ENCODE data around the gene MDH1. TPM values are rescaled to one million over a fixed set of nuclear protein-coding genes. Genes with fewer than 3 reads are reported as not detected.
A peak's percentile ranks its signal among the peaks of the same experiment; 100 is the strongest.
"Not testable (repeated sequence)": the region's sequence is repeated elsewhere in the genome, so short reads cannot be mapped to it uniquely, and the experiment has no call there.

Gene MDH1
- total RNA-seq, 1 experiment from 2014 or later = 221 TPM

DNA sequence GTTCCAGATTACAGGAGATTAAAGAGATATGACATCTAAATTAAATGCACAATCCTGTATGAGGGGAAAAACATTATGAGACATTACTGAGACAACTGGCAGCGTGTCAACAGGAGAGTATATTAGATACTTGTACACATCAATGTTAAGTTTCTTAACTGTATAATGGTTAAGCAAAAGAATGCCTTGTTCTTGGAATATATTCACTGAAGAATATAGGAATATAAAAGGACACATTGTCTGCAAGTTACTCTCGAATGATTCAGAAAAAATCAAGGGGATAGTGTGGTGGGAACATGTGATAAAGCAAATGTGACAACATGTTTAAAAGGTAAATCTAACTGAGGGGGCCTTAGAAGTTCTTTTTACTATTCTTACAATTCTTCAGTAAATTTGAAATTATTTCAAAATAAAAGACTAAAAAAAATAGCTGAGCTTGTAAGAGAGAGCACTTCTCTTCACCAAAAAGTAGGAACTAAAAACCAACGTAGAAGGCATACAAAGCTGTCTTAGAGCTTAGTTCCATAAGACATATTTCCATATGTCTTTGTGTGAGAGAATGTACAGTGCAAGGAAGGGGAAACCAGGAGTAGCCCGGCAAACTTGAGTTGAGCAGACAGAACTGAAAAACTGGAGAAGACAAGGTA is 8.0 kb upstream of the MDH1 start:
- Histone ChIP-seq H3K9me3 (no peaks in the 10 kb centered on the region), H3K27me3 (no peaks in the 10 kb centered on the region), H3K36me3 (no peaks in the 10 kb centered on the region), H3K4me3 (no peak overlapping the region)
- no peak for DNase-seq

DNA sequence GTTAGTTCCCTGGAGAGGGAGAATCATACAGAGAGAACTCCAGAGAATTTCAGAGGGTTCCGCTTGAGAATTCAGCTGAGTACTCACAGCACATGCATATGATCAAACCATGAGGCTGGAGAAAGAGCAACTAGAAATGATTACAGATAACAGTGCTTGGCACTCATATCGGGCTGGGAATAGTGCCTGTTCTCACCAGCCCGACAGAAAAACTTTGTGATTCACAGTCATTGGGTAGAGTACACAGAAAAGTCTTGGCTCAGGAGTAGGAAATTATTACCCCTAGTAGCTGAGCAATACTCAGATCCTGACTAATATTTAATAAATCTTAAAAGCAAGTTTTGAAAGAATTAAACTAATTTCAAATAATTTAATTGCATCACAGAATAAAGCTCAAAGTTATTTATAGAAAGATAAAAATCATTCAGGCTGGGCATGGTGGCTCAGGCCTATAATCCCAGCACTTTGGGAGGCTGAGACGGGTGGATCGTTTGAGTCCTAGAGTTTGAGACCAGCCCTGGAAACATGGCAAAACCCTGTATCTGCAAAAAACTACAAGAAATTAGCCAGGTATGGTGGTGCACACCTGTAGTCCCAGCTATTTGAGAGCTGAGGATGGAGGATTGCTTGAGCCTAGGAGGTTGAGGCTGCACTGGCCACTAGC is 7.3 kb upstream of the MDH1 start:
- Histone ChIP-seq H3K9me3 (no peaks in the 10 kb centered on the region), H3K4me3 (no peak overlapping the region), H3K27me3 (no peaks in the 10 kb centered on the region), H3K36me3 (no peaks in the 10 kb centered on the region)
- peak; percentile 73 for DNase-seq

DNA sequence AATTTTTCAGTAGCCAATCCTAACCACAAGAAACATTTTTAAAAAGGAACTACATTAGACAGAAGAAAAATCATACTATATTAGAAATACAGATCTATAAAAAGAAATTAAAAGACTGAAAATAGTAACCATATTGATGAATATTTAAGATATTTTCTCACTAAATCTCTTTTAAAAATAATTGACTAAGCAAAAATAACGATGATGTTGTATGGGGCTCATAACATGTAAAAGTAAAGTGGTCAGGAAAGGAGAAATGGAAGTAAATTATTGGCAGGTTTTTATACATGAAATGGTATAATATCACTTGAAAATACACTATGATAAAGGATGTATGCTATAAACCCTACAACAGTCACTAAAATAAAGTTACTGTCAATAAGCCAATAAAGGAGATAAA is 5.9 kb upstream of the MDH1 start:
- no peak for DNase-seq
- Histone ChIP-seq H3K36me3 (no peaks in the 10 kb centered on the region), H3K4me3 (no peak overlapping the region), H3K9me3 (no peaks in the 10 kb centered on the region), H3K27me3 (no peaks in the 10 kb centered on the region)

DNA sequence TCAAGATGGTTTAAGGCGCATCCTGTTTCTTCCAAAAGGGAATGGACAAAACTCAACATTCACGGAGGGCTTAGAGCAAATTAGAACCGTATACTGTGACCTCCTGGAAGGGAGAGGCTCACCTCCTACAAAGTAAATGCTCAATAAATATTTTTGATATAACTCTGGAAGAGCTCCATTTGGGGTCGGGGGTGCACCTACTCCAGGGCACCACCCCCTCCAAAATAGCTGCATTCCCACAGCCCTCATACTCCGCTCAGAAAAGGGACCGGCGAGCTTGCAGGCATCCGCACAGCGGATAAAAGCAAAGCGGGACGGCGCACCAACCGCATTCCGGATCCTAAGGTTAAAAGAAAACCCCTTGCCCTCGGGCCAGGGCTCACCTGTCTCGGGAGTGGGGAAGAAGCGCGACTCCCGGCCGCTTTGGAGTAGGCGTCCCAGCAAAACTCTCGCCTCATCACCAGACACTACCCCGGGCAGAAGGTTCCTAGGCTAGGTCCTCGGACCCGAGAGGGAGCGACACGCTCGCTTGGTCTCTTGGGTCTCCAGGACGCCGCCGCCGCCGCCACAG is 864 bp upstream of the MDH1 start:
- no peaks in the 10 kb centered on the region for H3K27me3 ChIP-seq
- H3K9me3 ChIP-seq = no peaks in the 10 kb centered on the region
- DNase-seq = no peak
- H3K4me3 ChIP-seq = peak overlapping the region; percentile 84
- H3K36me3 ChIP-seq = peaks cover 11% of the 10 kb centered on the region

DNA sequence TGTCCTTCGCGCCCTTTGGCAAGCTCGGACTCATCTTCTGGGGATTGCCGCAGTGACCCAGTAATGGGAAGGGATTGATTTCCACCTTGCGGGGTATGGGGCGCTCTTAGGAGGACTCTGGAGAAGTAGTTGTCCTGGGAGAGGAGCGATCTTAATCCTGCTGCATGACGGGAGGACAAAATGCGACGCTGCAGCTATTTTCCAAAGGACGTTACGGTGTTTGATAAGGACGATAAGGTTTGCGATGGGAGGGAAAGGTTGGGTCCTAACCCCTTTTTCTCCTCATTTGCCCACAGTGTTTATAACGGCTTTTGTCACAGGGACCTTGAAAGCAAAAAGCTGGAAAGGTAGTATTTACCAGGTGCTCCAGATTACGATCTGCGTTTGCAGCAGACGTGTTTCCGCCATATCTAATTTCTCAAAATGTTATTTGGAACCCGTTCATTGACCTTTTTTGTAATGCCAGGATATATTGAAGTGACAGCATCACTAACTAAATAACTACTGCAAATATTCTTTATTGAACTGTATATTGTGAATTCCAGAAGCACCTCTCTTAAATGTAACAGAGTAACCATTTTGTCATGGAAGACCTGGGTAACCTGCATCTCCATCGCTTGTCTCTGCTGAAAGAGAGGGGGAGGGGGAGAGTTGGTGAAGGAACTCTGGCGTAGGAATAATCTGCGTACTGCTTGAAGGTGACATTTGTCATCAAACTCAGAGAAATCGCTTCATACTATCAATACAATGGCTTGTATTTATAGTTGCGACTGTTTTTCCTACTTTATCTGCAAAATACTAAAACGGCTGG is 590 bp downstream of the MDH1 start:
- Histone ChIP-seq H3K27me3 (no peaks in the 10 kb centered on the region), H3K36me3 (peaks cover 11% of the 10 kb centered on the region), H3K4me3 (peak overlapping the region; percentile 84), H3K9me3 (no peaks in the 10 kb centered on the region)
- no peak for DNase-seq

DNA sequence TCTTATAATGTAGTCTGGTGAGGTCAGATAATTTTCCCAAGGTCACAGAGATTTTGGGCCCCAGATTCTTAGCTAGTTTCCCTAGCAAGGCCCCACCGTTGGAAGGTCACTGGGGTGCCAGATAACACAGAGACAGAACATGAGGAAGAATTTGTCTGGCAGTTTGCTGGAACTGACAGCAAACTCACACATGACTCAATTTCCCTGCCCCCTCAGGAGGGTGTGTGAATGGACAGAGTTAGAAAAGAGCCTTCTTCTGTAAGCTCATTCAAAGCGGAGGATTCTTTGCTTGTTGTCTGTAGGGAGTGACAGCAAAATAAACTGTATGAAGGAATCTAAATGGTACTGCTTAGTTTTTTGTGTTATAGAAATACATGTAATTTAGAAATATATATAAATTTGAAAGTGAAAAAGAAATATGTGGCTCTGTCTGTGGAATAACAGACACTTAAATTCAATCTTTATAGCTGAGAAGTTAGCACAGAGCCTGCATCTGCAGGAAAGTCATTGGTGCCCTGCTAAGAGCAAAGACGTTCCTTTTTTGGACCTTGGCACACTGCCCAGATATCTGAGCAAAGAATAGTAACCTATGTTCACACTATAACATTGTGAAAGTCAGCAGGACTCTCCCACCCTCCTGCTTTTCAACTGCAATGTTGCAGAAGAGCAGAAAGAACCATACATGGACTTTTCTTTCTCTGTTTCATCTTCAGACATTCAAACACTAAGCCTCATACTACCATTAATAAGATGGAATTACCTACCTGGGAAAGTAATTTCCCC is 2.1 kb downstream of the MDH1 start:
- H3K9me3 ChIP-seq = no peaks in the 10 kb centered on the region
- H3K27me3 ChIP-seq = no peaks in the 10 kb centered on the region
- peaks cover 24% of the 10 kb centered on the region for H3K36me3 ChIP-seq
- DNase-seq = no peak
- H3K4me3 ChIP-seq = no peak overlapping the region

DNA sequence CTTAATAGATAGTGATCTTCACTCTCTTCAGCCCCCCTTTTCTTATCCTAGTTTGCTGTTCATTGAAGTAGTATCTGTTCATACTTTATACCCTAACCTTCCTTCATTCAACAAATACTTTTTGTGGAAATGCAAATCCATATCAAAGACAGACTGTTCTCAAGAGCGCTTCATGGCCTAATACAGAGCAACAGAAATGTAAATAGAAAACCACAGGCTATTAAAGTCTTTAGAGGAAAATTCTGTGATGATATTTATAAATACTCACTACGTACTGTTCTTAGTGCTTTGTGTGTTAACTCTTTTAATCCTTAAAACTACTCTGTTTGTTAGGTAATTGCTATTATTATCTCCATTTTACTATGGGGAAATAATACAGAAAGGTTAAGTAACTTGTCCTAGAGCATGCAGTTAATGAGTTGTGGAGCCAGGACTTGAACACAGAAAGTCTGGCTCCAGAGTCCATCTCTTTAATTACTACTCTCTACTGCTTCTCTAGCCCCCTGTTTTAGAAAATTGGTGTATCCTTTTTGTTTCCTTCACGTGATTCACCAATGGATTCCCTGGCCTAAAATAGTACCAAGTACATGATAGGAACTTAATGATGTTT is 2.9 kb downstream of the MDH1 start:
- DNase-seq = no peak
- no peaks in the 10 kb centered on the region for H3K27me3 ChIP-seq

DNA sequence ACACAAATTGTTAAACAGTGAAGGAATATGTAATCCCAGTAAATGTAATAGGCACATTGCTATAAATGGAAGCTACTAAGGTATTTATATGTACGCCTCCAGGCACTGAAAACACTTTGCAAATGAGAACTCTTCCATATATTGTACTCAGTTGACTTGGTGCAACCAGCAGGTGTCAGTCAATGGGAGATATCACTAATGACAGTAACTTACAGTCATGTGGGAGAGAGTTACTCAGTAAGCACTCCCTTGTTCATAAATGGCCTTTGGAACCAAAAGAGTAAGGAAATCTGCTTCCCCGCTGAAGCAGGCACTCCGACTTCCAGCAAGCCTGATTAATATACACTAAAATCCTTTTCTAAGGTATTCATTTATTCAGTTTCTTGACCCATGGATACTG is 5.9 kb downstream of the MDH1 start:
- no peak for DNase-seq
- Histone ChIP-seq H3K36me3 (peaks cover 35% of the 10 kb centered on the region), H3K9me3 (no peaks in the 10 kb centered on the region), H3K4me3 (no peak overlapping the region), H3K27me3 (no peaks in the 10 kb centered on the region)

More for the DNA sequence above, 2.9 kb downstream of the MDH1 start:
- Histone ChIP-seq H3K4me3 (no peak overlapping the region), H3K9me3 (no peaks in the 10 kb centered on the region), H3K36me3 (peaks cover 30% of the 10 kb centered on the region)

DNA sequence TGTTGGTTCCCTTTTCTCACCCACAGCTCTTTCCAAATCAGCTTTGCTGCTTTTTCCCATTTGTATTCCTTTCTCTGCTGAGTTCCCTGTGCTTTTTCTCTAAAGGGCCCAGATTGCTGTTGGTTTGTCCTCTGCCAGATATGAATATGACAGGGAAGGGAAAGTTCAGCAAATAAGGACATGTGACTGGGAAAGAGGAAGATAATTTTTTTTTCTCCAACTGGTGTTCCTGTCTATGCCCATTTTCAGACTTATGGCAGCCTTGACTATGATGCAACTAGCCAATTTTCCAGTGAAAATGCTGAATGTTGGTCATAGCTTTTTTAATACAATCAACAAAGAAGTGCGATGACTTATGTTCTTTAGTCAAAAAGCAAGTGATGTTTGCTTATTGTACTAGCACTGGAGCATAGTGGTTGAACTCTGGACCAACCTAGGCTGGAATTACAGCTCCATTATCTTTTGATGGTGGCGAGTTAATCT is 7.7 kb downstream of the MDH1 start:
- Histone ChIP-seq H3K27me3 (no peaks in the 10 kb centered on the region), H3K9me3 (no peaks in the 10 kb centered on the region), H3K36me3 (peaks cover 36% of the 10 kb centered on the region), H3K4me3 (no peak overlapping the region)
- DNase-seq = no peak

DNA sequence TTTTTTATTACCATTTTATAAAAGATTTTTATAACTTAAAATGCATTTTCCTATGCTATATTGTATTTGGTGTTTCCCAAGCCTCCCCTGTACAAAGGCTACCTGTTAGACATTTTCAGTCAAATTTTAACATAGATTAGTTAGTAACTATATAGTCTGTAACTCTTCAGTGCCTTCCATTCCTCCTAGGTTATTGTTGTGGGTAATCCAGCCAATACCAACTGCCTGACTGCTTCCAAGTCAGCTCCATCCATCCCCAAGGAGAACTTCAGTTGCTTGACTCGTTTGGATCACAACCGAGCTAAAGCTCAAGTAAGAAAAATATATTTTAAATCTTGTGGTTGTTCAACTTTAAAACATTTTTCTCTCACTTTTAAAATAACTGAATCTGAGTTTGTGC is 10.2 kb downstream of the MDH1 start:
- no peak for DNase-seq
- Histone ChIP-seq H3K36me3 (peaks cover 50% of the 10 kb centered on the region), H3K27me3 (no peaks in the 10 kb centered on the region), H3K9me3 (no peaks in the 10 kb centered on the region), H3K4me3 (no peak overlapping the region)

DNA sequence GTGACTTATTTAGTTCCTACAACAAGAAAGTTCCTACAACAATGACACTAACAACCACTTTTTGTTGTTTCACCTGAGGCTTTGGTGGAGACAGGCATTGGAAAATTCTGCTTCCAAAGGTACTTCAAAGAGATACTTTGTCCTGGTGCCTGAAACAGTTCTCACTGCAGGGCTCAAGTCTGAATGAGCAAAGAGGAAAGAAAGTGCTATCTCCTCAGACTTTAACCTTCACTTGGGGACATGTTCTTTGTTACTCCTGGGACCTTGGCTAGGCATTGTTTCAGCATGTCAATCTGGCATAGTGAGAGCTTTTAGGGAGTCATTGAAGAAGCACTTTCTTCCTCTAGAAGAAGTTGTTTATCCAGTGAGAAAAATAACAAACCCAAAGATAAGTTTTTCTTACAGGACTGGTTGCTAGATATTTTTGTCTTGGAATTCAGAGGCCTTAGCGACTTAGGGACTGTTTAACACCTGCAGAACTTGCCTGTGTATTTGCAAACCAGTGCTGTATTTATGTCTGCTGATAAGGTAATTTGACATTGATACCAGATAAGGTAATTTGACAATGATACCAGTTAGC is 12.2 kb downstream of the MDH1 start:
- H3K4me3 ChIP-seq = no peak overlapping the region
- H3K27me3 ChIP-seq = no peaks in the 10 kb centered on the region
- peaks cover 53% of the 10 kb centered on the region for H3K36me3 ChIP-seq
- no peak for DNase-seq
- no peaks in the 10 kb centered on the region for H3K9me3 ChIP-seq

DNA sequence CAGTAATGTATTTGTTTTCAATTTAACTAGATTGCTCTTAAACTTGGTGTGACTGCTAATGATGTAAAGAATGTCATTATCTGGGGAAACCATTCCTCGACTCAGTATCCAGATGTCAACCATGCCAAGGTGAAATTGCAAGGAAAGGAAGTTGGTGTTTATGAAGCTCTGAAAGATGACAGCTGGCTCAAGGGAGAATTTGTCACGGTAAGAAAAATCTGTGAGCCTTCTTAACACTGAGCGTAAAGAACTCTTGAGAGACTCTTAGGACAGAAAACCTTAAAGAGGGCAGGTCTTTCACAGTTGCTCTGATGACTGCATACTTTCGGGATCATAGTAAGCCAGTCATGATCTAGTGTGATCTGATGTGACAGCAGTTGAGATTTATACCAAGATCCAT is 15.9 kb downstream of the MDH1 start:
- Histone ChIP-seq H3K36me3 (peaks cover 49% of the 10 kb centered on the region), H3K4me3 (no peak overlapping the region), H3K9me3 (no peaks in the 10 kb centered on the region), H3K27me3 (no peaks in the 10 kb centered on the region)
- no peak for DNase-seq

DNA sequence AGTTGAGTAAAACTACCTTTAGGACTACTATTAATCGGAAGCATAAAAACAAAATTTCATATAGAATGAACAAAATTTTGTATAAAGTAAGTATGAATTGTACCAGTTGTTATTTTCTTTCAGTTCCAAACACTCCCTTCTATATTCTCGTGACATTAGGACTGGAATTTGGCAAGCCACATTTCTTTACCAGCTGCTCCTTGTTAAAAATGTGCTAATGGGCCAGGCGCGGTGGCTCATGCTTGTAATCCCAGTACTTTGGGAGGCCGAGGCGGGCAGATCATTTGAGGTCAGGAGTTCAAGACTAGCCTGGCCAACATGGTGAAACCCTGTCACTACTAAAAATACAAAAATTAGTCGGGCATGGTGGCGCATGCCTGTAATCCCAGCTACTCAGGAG is 20.1 kb downstream of the MDH1 start:
- peak; percentile 10 for DNase-seq
- not testable (repeated sequence) for H3K27me3 ChIP-seq, H3K4me3 ChIP-seq, H3K9me3 ChIP-seq
- H3K36me3 ChIP-seq = peaks cover 24% of the 10 kb centered on the region

DNA sequence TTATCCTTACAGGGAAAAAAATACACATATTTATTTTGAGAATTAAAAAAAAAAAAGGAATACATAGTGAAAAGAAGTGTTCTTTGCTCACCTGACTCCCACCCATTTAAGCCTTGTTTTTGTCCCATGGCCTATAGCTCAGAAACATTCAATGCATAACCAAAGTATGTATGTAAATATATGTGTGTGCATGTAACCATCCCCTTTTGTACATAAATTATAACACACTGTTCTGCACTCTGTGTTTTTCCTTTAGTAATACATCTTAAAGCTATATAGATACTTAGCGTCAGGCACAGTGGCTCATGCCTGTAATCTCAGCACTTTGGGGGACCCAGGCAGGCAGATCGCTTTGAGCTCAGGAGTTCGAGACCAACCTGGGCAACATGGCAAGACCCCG is 21.8 kb downstream of the MDH1 start:
- Histone ChIP-seq H3K9me3 (no peaks in the 10 kb centered on the region), H3K27me3 (no peaks in the 10 kb centered on the region), H3K36me3 (peaks cover 11% of the 10 kb centered on the region), H3K4me3 (no peak overlapping the region)
- no peak for DNase-seq

DNA sequence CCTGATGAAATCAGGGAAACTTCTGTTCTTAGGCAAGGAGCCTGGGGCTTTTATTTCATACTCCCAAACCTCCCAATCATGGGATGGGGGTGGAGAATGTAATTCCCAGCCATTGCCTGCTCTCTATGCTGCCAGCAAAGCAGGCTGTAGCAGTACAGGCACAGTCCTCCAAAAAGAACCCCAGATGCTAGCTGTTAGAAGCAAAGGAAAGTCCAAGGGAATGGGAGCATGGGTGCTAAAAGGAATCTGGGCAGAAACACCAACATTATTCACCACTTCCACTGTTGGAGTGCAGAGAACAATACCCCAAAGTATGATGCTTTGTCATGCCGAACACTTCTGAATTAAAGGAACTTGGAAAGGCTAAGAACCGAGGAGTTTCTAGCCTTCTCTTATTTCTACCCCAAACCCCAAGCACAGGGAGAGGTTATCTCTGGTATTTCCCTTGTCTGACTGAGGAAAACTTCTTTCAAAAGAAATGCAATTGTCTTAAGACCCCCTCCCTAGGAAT is 24.7 kb downstream of the MDH1 start:
- Histone ChIP-seq H3K36me3 (no peaks in the 10 kb centered on the region), H3K27me3 (no peaks in the 10 kb centered on the region), H3K4me3 (no peak overlapping the region), H3K9me3 (no peaks in the 10 kb centered on the region)
- DNase-seq = no peak
